C4-2B (cell line): ENCODE data around the gene MAN1A1.

ENCODE experiments used
- CTCF ChIP-seq: fragments of 450-650 bp; conservative IDR thresholded peaks from 2 replicates; pipeline ENCODE4 v1.5.1; 2017; ENCODE audit warnings: mild to moderate bottlenecking
- ZFX ChIP-seq: fragments of 450-650 bp; IDR thresholded peaks from 2 replicates; pipeline ENCODE4 v1.6.1; 2017

- TF ChIP-seq CTCF (no peak), ZFX (no peak)
Measured at GRCh38 chr6:119267126-119267905, 82.2 kb downstream of the MAN1A1 start.
